NCI-H2196 (cell line): ENCODE measurements around the gene RAB5IF.
"Not testable (repeated sequence)": the region's sequence is repeated elsewhere in the genome, so short reads cannot be mapped to it uniquely, and the experiment has no call there.

Source experiments
- DNase-seq: peaks from one replicate; lab custom pipeline; 2025; ENCODE audit not compliant: unreplicated experiment; lab: John Stamatoyannopoulos, UW

The RAB5IF gene

DNA sequence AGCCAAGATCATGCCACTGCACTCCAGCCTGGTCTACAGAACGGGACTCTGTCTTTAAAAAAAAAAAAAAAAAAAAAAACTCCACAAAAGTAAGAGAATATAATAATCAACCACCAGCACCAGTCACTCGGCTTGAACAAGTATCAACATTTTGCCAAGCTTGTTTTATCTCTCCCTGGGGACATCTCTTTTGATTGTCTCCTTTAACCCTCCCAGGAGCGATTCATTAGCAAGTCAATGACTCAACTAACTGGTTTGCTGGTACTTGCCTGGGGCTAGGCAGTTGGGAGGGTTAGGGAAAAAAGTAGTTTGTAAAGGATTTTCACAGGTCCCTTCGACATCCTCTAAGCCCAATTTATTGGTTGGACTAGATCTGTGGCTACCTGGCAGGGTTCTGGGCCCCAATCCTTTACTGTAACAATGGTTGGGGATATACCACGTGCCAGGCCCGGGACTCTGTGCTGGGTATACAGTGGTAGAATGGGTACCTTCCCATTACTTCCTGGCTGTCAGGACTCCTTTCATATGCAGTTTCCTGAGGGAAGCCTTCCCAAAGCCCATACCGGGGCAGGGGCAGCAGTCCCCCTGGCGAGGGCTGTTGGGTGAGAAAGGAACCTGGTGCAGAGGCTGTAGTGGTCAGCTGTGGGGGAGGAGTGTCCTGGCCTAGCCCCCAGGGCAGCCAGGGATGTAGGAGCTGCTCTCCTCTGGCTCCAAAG lies 20.0 kb upstream of the RAB5IF start:
- no peak for DNase-seq

DNA sequence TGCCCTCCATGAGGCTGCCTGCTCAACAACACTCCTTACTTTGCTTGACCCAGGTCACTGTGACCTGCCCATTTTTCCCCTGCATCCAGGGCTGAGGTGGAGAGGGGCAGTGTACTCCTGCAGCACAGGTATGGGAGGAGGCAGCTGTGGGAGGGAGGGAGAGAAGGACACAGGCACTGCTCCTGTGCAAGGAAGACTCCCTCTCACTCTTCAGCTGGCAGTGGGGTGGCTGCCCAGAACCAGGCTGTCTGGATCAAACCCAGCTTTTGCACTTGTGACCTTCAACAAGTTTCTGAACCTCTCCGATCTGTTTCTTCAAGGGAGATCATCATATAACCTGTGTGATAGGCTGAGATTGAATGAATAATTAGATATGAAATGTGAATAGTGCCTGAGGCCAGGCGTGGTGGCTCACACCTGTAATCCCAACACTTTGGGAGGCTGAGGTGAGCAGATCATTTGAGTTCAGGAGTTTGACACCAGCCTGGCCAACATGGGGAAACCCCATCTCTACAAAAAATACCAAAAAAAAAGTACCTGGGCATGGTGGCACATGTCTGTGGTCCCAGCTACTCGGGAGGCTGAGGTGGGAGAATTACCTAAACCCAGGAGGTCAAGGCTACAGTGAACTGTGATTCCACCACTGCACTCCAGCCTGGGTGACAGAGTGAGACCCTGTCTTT lies 18.1 kb upstream of the RAB5IF start:
- no peak for DNase-seq

DNA sequence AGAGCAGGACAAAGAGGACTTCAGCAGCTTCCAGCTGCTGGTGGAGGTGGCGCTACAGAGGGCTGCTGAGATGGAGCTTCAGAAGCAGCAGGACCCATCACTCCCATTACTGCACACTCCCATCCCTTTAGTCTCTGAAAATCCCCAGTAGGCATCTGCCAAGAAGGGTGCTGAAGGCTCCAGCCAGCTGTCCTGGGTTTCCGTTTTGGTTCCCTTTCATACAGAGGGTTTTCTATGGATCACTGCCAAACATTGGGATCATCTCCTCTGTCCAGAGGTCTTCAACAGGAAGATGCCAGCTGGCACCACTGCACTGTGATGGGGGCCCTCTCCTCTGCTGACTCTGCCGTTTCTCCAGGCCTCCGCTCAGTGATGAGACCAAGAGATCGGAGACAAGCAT lies 14.3 kb upstream of the RAB5IF start:
- DNase-seq: peak; percentile 45

DNA sequence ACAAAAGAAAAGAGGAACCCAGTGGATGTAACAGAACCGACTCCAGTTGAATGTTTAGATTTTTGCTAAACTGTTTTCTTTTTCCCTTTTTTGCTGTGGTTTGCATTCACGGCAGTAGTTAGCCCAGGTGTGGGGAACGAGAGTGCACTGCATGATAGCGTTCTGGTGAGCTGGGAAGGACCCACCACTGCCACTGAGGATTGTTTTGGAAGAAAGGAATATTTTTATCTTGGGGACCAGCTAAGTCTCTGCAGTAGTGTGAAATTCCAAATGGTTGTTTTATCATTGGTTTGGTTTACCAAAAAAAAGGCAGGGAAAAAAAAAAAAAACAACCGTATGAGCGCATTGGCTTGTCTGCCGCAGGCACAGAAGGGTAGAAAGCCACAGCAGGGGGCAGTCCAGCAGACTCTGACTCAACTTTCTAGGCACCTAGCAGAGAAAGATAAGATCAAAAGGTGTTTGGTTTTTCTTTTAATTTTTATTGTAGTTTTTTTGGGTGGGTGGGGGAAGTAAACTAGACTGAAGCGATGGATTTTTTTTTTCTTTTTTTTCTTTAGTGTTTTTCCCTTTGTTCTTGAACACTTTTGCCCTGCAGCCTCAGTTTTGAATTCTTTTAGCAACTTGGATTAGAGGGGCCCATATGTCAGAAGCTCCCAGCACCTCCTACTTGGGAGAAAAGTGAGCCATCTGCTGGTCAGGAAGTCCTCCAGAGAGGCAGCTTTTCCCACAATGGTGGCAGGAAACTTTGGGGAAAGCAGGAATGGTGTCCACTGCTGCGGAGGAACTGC lies 13.5 kb upstream of the RAB5IF start:
- DNase-seq: no peak

DNA sequence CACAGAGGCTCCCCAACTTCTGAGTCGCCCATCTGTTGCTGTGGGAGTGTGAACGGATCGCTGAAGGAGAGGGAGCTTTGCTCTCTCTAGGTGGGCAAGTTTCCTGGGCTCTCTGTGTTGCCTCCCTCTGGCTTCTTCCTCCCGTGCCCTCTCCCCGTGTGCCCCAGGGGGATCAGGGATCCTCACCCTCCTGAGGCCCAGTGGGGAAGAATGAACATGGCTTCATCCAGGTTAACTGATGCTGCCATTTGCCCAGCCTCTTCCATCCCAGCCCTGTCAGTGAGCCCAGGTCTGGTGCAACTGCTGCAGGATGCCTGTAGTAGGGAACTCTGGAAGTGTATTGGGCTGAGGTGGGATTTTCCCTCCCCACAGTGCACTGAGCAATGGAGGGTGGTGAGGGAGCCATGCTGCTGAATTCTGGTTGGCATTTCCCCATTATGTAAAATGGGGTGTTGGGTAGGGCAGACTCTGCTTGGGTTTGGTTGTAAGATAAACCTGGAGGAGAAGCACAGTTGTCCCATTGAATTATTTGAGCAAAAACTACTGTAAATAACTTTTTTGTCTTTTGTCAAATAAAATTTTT lies 12.1 kb upstream of the RAB5IF start:
- DNase-seq: no peak

DNA sequence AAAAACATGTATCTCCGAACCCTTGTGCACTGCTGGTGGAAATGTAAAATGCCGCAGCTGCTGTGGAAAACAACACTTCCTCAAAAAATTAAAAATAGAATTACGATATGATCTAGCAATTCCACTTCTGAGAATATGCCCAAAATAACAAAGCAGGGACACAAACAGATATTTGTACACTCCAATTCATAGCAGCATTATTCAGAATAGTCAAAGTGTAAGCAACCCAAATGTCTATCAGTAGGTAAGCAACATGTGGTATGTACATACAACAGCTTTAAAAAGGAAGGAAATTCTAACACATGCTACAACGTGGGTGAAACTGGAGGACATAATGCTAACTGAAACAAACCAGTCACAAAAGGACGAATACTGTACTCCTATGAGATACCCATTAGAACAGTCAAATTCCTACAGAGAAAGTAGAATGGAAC lies 5.7 kb upstream of the RAB5IF start:
- no peak for DNase-seq

DNA sequence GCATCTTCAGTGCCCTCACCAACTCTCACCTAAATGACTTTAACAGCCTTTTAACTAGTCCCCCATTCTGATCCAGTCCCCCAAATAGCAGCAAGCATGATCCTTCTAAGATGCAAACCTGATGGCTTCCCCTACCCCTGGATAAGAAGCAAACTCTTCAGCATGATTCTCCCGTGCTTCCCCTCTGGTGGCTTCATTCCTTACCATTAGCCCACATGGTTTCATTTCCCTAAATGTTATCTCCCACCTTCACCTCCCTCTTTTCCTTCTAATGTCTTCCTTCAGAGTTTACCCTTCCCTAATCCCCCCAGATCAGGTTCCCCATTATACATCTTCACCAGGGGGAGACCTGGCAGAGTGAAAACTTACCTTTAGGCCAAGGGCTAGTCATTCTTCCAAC lies 4.0 kb upstream of the RAB5IF start:
- no peak for DNase-seq

DNA sequence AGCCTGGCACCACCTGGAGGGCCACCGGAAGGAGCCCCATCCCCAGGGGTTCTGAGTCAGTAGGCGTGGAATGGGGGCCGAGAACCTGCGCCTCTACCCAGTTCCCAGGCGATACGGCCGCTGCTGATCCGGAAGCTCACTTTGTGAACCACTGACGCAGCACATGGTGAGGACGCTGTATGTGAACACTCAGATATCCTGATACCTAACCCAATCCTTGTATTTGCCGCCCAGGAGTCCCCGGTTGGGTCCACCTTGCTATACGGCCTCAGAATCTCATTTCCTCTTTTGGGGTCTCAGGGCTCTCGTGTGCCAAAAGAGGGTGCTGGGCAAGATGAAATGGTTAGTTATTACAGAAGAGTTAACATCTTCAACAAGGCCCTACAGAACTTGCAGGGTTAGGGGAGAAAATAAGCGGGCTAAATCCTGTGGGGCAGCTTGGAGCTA lies 604 bp upstream of the RAB5IF start:
- no peak for DNase-seq

DNA sequence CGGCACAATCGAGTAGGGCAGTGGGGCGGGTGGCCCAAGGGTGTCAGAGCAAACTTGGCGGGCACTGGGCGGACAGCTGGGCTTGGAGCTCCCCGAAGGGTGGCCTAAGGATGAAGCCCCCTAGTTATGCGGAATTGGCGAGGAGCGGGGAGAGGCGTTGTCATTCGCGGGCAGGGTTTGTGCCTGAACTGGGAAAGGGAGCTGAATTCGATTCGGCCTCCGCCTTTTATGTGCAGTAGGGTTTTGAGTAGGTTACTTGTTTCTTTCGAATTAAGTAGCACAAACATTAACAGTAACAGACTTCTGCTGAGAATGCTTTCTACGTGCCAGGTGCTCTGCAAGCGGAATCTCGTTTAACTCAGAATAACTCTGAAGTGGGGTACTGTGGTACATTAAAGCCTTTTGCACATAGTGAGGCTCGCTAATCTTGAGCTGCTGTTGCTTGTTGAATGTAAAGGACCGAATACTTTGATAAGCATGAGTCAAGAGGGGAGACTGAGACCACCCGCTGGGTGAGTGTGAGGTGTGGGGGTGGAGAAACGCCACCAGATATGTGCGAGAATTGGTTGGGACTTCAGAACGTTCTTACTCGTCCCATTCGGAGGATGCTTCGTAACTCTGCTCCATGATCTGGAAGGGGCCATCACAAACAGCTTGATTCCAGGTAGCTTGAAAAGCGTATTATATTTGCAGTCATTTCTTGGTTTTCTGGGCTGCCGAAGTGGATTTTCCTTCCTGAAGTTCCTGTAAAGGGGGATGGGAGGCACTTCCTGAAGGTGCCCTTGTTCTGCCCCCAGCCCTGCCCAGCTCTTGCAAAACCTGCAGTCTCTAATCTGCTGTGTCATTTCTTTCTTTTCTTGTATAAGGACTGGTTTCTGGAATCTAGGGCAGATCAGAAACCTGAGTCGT lies 833 bp downstream of the RAB5IF start:
- no peak for DNase-seq

DNA sequence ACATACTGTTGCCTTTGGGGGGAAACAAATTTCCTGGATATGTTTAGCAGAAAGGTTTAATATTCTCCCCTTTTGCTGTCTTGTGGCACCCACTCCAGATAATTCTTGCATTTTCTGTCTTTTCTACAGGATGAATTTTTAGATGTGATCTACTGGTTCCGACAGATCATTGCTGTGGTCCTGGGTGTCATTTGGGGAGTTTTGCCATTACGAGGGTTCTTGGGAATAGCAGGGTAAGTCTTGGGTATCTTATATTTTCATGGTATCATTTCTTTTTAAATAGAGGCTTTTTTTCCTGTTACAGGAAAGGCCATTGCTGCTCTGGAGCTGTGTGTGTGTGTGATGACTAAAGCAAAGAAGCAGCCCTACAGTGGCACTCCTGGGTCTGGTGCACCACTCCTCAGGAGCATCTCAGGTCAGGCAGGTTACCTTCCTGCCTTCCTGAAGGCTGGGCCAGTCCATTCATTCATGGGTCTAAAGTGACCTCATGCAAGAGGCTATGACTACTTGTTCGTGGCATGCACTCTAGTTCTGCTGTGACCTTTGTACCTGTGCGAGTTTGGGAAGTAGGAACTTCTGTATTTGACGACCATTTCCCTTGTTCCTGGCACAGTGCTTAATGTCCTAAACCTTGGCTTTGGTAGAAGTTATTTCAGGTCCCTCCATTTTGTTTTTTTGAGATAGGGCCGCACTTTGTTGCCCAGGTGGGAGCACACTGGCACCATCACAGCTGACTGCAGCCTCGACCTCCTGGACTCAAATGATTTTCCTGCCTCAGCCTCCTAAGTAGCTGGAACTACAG lies 2.2 kb downstream of the RAB5IF start:
- no peak for DNase-seq

DNA sequence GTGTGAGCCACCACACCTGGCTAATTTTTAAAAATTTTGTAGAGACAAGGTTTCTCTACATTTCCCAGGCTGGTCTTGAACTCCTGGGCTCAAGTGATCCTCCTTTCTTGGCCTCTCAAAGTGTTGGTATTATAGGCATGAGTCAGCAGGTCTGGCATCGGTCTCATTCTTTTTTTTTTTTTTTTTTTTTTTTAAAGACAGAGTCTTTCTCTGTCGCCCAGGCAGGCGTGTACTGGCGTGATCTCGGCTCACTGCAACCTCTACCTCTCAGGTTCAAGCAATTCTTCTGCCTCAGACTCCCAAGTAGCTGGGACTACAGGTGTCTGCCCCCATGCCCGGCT lies 2.8 kb downstream of the RAB5IF start:
- DNase-seq: not testable (repeated sequence)

DNA sequence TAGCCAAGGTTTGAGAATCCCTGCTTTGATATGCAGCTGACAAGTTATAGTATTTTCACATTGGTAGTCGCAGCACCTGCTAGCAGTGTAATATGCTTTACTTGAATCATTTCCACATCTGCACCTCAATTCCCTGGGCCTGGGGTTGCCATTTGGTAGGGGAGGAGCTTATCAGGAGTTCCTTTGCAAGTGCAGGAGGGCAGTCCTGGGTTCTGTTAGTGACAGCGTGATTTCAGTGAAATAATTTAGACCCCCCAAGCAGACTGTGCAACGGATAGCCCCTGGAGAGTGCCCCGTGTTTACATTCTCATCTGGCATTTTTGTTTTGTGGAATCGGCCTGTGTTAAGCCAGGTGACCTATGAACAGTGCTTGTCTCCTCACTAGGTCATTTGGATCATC lies 6.0 kb downstream of the RAB5IF start:
- no peak for DNase-seq

DNA sequence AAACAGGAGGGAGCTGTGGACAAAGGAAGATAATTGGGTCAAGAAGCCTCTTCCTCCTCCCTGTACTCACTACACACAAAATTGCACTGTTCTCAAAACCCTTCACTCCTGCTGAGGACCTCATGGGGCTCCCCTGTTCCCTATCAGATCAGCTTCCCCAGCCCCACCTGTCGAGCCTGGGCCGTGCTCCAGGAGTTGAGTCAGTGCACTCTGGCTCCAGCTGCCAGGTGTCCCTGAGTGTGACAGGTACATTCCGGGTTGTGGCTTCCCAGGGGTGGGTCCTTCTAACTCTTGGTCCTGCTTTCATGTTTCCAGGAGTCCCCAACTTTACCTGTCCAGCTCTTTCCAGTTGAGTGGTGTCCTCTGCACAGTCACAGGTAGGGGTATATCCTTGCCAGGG lies 8.4 kb downstream of the RAB5IF start:
- peak; percentile 89 for DNase-seq

DNA sequence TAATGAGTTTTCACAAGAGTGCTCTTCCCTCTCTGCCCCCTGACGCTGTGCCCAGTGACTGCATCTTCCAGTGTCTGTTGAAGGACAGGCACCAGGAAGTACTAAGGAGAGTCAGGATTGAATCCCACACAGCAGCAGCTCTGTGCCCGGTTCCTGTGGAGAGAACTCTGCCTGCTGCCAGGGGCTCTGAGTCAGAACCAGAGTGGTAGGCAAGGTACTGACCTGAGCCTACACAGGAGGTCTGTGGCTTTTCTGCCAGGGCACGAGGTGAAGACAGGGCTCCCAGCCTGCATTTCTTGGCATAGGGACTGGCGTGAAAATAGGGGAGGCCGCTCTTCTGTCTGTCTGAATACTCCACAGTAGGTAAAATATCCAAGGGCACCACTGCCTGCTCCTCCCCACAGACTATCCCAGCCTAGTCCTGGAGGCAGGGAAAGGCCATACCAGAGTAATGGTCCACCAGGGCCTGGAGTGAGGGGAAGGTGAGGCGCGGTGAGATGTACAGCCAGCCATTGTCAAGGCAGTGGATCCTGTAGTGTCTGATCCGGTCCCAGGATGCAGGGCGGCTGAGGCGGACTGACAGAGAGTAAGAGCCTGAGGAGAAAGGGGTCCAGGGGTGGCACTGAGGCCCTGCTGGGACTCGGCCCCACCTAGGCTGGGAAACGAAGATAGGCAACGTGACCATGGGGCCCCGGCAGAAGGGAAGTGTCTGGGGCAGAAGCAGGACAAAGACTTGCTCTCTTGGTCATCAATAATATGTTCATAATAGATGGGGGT lies 9.4 kb downstream of the RAB5IF start:
- peak; percentile 24 for DNase-seq

DNA sequence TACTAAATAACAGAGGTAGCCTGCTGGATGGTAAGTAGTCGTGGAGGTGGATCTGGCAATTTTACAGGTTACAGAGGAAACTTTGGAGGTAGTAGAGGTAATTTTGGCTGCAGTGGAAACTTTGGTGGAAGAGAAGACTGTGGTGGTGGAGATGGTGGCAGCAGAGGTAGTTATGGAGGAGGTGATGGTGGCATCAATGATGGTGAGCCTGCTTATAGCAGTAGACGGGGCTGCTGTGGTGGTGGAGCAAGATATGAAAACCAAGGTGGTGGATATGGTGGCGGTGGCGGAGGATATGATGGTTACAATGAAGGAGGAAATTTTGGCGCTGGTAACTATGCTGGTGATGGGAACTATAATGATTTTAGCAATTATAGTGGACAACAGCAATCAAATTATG lies 15.3 kb downstream of the RAB5IF start:
- DNase-seq: no peak

DNA sequence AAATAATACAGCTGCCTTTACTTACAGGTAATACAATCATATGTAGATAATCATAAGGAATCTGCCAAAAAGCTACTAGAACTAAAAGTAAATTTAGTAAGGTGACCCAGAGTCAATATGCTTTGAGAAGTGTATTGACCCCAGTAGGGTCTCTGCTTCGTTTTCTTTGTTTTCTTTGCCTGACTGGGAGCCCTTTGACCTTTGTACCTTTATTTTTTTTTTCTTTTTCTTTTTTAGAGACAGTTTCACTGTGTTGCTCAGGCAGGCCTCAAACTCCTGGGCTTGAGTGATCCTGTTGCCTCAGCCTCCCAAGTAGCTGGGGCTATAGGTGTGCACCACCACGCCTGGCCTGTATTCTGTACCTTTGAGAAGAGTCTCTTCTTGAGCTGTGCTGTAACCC lies 17.9 kb downstream of the RAB5IF start:
- DNase-seq: no peak

DNA sequence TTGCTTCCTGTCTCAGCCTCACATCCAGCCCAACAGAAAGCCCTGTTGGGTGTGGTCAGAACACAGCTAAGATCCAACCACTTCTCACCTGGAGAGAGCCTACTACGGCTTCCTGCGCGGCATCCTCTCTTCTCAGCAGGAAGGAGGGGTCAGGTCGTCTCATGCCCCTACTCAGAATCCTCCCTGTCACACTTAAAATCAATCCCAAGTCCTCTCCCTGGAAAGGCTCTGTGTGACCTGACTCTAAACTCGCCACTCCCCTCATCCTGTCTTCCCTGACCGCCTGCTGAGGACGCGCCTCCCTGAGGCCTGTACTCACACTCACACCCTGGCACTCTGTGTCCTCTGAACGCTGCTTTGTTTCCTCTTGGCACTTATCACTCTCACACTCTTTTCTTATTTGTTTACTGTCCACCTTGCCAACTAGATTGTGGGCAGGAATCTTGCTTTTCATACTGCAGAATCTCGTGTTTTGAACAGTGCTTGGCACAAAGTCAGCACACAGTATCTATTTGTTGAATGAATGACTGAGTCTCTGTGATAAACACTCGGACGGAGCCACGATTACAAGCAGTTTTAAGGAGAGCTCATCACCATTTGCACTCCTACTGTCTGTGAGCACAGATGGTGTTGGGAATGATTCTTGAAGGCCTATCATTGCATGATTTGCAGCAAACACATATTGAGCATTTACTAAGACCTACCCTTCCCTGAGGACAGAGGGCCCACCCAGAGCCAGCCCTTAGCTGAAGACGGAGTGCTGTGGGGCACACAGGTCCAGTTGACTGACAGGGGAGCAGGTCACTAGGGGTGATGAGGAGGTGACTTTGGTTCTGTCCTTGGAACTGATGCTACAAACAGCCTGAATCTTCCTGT lies 18.7 kb downstream of the RAB5IF start:
- peak; percentile 80 for DNase-seq

DNA sequence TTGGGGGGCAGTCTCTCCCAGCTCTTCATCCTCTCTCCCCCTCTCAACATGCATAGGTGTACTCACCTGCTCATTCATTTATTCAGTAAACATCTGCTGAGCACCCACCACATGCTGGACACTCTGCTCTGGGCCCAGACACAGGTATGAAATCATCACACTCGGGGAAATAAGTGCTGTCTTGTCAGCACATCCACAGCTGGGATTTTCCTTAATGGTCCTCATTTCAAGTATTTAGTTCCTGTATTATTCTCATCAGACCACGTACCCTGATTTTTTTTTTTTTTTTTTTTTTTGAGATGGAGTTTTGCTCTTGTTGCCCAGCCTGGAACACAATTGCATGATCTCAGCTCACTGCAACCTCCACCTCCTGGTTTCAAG lies 19.4 kb downstream of the RAB5IF start:
- no peak for DNase-seq
